PC-3 (cell line): ENCODE results near the gene ADCY5. TPM values are rescaled to one million over a fixed set of nuclear protein-coding genes. Genes with fewer than 3 reads are reported as not detected.

ENCODE experiments used
- ATAC-seq: fragments of 200-7000 bp; cut with Tn5 transposase; 2 replicates; pipeline ENCODE4 v1.9.1; 2020; ENCODE audit warnings: mild to moderate bottlenecking, moderate library complexity
- BruUV-seq: library from RNA; stranded (reverse); fragments of 400-500 nt; replicated peaks from 2 replicates; lab custom pipeline; 2021; lab: Mats Ljungman, UMichigan
- CTCF ChIA-PET: fragments of 300-600 bp; sonication (Branson Sonifier 250); formaldehyde crosslinking; loops from one replicate; lab custom pipeline; 2022; ENCODE audit warnings: antibody characterized with exemption; lab: Charles Lee
- POLR2A ChIA-PET: fragments of 300-600 bp; sonication (Branson Sonifier 250); formaldehyde crosslinking; loops from one replicate; lab custom pipeline; 2022; ENCODE audit warnings: antibody characterized with exemption; ENCODE audit not compliant: unreplicated experiment; lab: Charles Lee
- DNase-seq: peaks from one replicate; pipeline ENCODE4 v3.0.0-alpha.2; 2015
- H2AFZ ChIP-seq: fragments of 300-600 bp; sonication (generic); 2 replicates; pipeline ENCODE4 v1.6.0; 2016; ENCODE audit warnings: antibody characterized with exemption, low read length
- H3F3A ChIP-seq: fragments of 300-600 bp; sonication (generic); one replicate; pipeline ENCODE4 v1.6.0; 2017; ENCODE audit warnings: antibody characterized with exemption, low read length, control low read depth, mild to moderate bottlenecking; ENCODE audit not compliant: unreplicated experiment
- H3K27ac ChIP-seq: fragments of 300-600 bp; sonication (generic); 2 replicates; pipeline ENCODE4 v1.5.1; 2016; ENCODE audit warnings: mild to moderate bottlenecking, low read length
- H3K27me3 ChIP-seq: fragments of 300-600 bp; sonication (generic); 2 replicates; pipeline ENCODE4 v1.6.1; 2016; ENCODE audit warnings: low read length, mixed read lengths
- H3K36me3 ChIP-seq: fragments of 300-600 bp; sonication (generic); 2 replicates; pipeline ENCODE4 v1.6.1; 2016; ENCODE audit warnings: low read depth, mixed run types, low read length, mixed read lengths
- H3K4me1 ChIP-seq: fragments of 300-600 bp; sonication (generic); 2 replicates; pipeline ENCODE4 v1.5.1; 2016; ENCODE audit warnings: low read length; ENCODE audit not compliant: insufficient read depth
- H3K4me2 ChIP-seq: fragments of 300-600 bp; sonication (generic); 2 replicates; pipeline ENCODE4 v1.6.0; 2016; ENCODE audit warnings: low read length
- H3K4me3 ChIP-seq: fragments of 300-600 bp; sonication (generic); 2 replicates; pipeline ENCODE4 v1.5.1; 2016; ENCODE audit warnings: mild to moderate bottlenecking, low read length, mixed read lengths
- H3K79me2 ChIP-seq: fragments of 300-600 bp; sonication (generic); 2 replicates; pipeline ENCODE4 v1.6.1; 2017; ENCODE audit warnings: low read length, mixed read lengths
- H3K9ac ChIP-seq: fragments of 300-600 bp; sonication (generic); 2 replicates; pipeline ENCODE4 v1.6.0; 2016; ENCODE audit warnings: mild to moderate bottlenecking, low read length
- H3K9me2 ChIP-seq: fragments of 300-600 bp; sonication (generic); replicated peaks from 2 replicates; pipeline ENCODE4 v1.6.1; 2016; ENCODE audit warnings: mixed run types, low read length, mixed read lengths
- H3K9me3 ChIP-seq: fragments of 300-600 bp; sonication (generic); 2 replicates; pipeline ENCODE4 v1.6.1; 2016; ENCODE audit warnings: low read length, mixed read lengths
- H4K20me1 ChIP-seq: fragments of 300-600 bp; sonication (generic); 2 replicates; pipeline ENCODE4 v1.6.1; 2016; ENCODE audit warnings: low read length, mixed read lengths
- CTCF ChIP-seq: fragments of 300-600 bp; sonication (generic); conservative IDR thresholded peaks from 2 replicates; pipeline ENCODE4 v1.5.1; 2017; ENCODE audit warnings: antibody characterized with exemption, low read depth, mild to moderate bottlenecking, low read length
- EZH2 ChIP-seq: fragments of 300-600 bp; sonication (generic); IDR thresholded peaks from one replicate; pipeline ENCODE4 v1.6.1; 2017; ENCODE audit warnings: antibody characterized with exemption, mild to moderate bottlenecking, low read length; ENCODE audit not compliant: unreplicated experiment
- EZH2phosphoT487 ChIP-seq: fragments of 300-600 bp; sonication (generic); IDR thresholded peaks from 2 replicates; pipeline ENCODE4 v1.6.1; 2018; ENCODE audit warnings: mild to moderate bottlenecking, antibody characterized with exemption, low read length, borderline replicate concordance
- intact Hi-C: fragments of 100-400 bp; cut with micrococcal nuclease; formaldehyde crosslinking; loops from 2 replicates; pipeline ENCODE4 v1.9.0; 2023
- total RNA-seq: library from RNA; depleted of rRNA; stranded (reverse); fragments of >200 nt; gene quantifications from 2 replicates; pipeline ENCODE4 v1.2.3, GENCODE V29; 2014

Gene ADCY5
- total RNA-seq, 1 experiment from 2014 or later, result not detected

- ChIA-PET CTCF (no interaction called here), POLR2A (no interaction called here)
- DNase-seq (no peak), ATAC-seq (no peak)
- no TSS peak for BruUV-seq
- intact Hi-C loops, result no loop called here
- H3K9ac ChIP-seq, result no peak overlapping the region
- H3K27me3 ChIP-seq, result peaks cover 70% of the 10 kb centered on the region
- H3K4me1 ChIP-seq, result no peaks in the 10 kb centered on the region
- no peak overlapping the region for H2AFZ ChIP-seq
- H3K79me2 ChIP-seq, result no peaks in the 10 kb centered on the region
- TF ChIP-seq EZH2phosphoT487 (no peak), CTCF (no peak), EZH2 (no peak)
- H3K9me3 ChIP-seq, result no peaks in the 10 kb centered on the region
- H3K27ac ChIP-seq, result no peak overlapping the region
- H4K20me1 ChIP-seq, result no peaks in the 10 kb centered on the region
- no peaks in the 10 kb centered on the region for H3K36me3 ChIP-seq
- no peak overlapping the region for H3K4me3 ChIP-seq
- no peaks in the 10 kb centered on the region for H3F3A ChIP-seq
- H3K9me2 ChIP-seq, result no peaks in the 10 kb centered on the region
- H3K4me2 ChIP-seq, result no peak overlapping the region
Observed at GRCh38 chr3:123458255-123458654, 9.4 kb upstream of the ADCY5 start.

GRCh38 chr3:123457841-123458240 lies 9.0 kb upstream of the ADCY5 start:
- H3K9me3 ChIP-seq, result no peaks in the 10 kb centered on the region
- ChIA-PET POLR2A (no interaction called here), CTCF (no interaction called here)
- H3K27ac ChIP-seq, result no peak overlapping the region
- DNase-seq (no peak), ATAC-seq (no peak)
- no peak overlapping the region for H3K9ac ChIP-seq
- no peaks in the 10 kb centered on the region for H3F3A ChIP-seq
- no peak overlapping the region for H3K4me2 ChIP-seq
- no peaks in the 10 kb centered on the region for H3K79me2 ChIP-seq
- no peak overlapping the region for H3K4me3 ChIP-seq
- intact Hi-C loops, result no loop called here
- H2AFZ ChIP-seq, result no peak overlapping the region
- no TSS peak for BruUV-seq
- H3K9me2 ChIP-seq, result no peaks in the 10 kb centered on the region
- TF ChIP-seq CTCF (no peak), EZH2phosphoT487 (no peak), EZH2 (no peak)
- H3K36me3 ChIP-seq, result no peaks in the 10 kb centered on the region
- H4K20me1 ChIP-seq, result no peaks in the 10 kb centered on the region
- no peaks in the 10 kb centered on the region for H3K4me1 ChIP-seq
- peaks cover 70% of the 10 kb centered on the region for H3K27me3 ChIP-seq

GRCh38 chr3:123453675-123454074 lies 4.8 kb upstream of the ADCY5 start:
- no TSS peak for BruUV-seq
- ChIA-PET CTCF (no interaction called here), POLR2A (no interaction called here)
- DNase-seq (no peak), ATAC-seq (no peak)
- Histone ChIP-seq H3F3A (no peaks in the 10 kb centered on the region), H3K9me2 (no peaks in the 10 kb centered on the region), H3K9me3 (no peaks in the 10 kb centered on the region), H2AFZ (no peak overlapping the region), H3K36me3 (no peaks in the 10 kb centered on the region), H3K27ac (no peak overlapping the region), H3K79me2 (no peaks in the 10 kb centered on the region), H3K27me3 (peaks cover 69% of the 10 kb centered on the region), H3K4me3 (no peak overlapping the region), H3K4me1 (no peaks in the 10 kb centered on the region), H4K20me1 (no peaks in the 10 kb centered on the region), H3K4me2 (no peak overlapping the region), H3K9ac (no peak overlapping the region)
- intact Hi-C loops, result no loop called here
- TF ChIP-seq CTCF, result no peak
- TF ChIP-seq EZH2, result no peak
- no peak for TF ChIP-seq EZH2phosphoT487
